ENCODE measurements around the gene CFHR1.
"Not testable (repeated sequence)": the region's sequence is repeated elsewhere in the genome, so short reads cannot be mapped to it uniquely, and the experiment has no call there.

The CFHR1 gene

GRCh38 chr1:196819531-196819930 is at the start of gene CFHR1:
CFHR1 (plus strand) TSS chr1:196819731; CDS start chr1:196819845, 114 bp downstream.
- not testable (repeated sequence) for DNase-seq (ENCODE audit: low spot score)

GRCh38 chr1:196769823-196770222 is 49.7 kb upstream of the CFHR1 start:
- not testable (repeated sequence) for DNase-seq (ENCODE audit: low spot score)

GRCh38 chr1:196773713-196774112 is 45.8 kb upstream of the CFHR1 start:
- no peak for DNase-seq (ENCODE audit: low spot score)

- no peak for DNase-seq (ENCODE audit: low spot score)
Observed at GRCh38 chr1:196774175-196774574, 45.4 kb upstream of the CFHR1 start.

GRCh38 chr1:196774603-196775002 is 44.9 kb upstream of the CFHR1 start, which contains the start of gene CFHR3:
CFHR3 (plus strand) TSS chr1:196774840; CDS start chr1:196774887, 47 bp downstream.
- no peak for DNase-seq (ENCODE audit: low spot score)

- no peak for DNase-seq (ENCODE audit: low spot score)
Observed at GRCh38 chr1:196777603-196778002, 41.9 kb upstream of the CFHR1 start.

GRCh38 chr1:196779093-196779492 is 40.4 kb upstream of the CFHR1 start:
- no peak for DNase-seq (ENCODE audit: low spot score)

- not testable (repeated sequence) for DNase-seq (ENCODE audit: low spot score)
Observed at GRCh38 chr1:196791252-196791651, 28.3 kb upstream of the CFHR1 start.

- DNase-seq (ENCODE audit: low spot score): not testable (repeated sequence)
Observed at GRCh38 chr1:196794103-196794502, 25.4 kb upstream of the CFHR1 start.

- DNase-seq (ENCODE audit: low spot score): no peak
Observed at GRCh38 chr1:196797891-196798290, 21.6 kb upstream of the CFHR1 start.

- not testable (repeated sequence) for DNase-seq (ENCODE audit: low spot score)
Observed at GRCh38 chr1:196801920-196802319, 17.6 kb upstream of the CFHR1 start.

GRCh38 chr1:196808529-196809235 is 10.8 kb upstream of the CFHR1 start:
- DNase-seq (ENCODE audit: low spot score): no peak

- not testable (repeated sequence) for DNase-seq (ENCODE audit: low spot score)
Observed at GRCh38 chr1:196817442-196817841, 2.1 kb upstream of the CFHR1 start.

- DNase-seq (ENCODE audit: low spot score): not testable (repeated sequence)
Observed at GRCh38 chr1:196827860-196828259, 8.3 kb downstream of the CFHR1 start.

GRCh38 chr1:196849613-196850492 is 30.3 kb downstream of the CFHR1 start:
- not testable (repeated sequence) for DNase-seq (ENCODE audit: low spot score)

GRCh38 chr1:196856053-196856452 is 36.5 kb downstream of the CFHR1 start:
- no peak for DNase-seq (ENCODE audit: low spot score)

- DNase-seq (ENCODE audit: low spot score): no peak
Observed at GRCh38 chr1:196857188-196857587, 37.7 kb downstream of the CFHR1 start.

- no peak for DNase-seq (ENCODE audit: low spot score)
Observed at GRCh38 chr1:196858811-196859210, 39.3 kb downstream of the CFHR1 start.

GRCh38 chr1:196860323-196860884 is 40.9 kb downstream of the CFHR1 start:
- DNase-seq (ENCODE audit: low spot score): no peak

GRCh38 chr1:196861429-196861828 is 41.9 kb downstream of the CFHR1 start:
- no peak for DNase-seq (ENCODE audit: low spot score)

GRCh38 chr1:196866974-196867373 is 47.4 kb downstream of the CFHR1 start:
- DNase-seq (ENCODE audit: low spot score): no peak

- DNase-seq (ENCODE audit: low spot score): no peak
Observed at GRCh38 chr1:196873385-196873784, 53.9 kb downstream of the CFHR1 start.

- DNase-seq (ENCODE audit: low spot score): no peak
Observed at GRCh38 chr1:196875935-196876334, 56.4 kb downstream of the CFHR1 start.

Measured in left forelimb (tissue), 1 donor.